ENCODE results near the gene C14orf180. TPM values are rescaled to one million over a fixed set of nuclear protein-coding genes. Genes with fewer than 3 reads are reported as not detected.

Gene C14orf180
- total RNA-seq, 2 donors from 2014 or later, result 19.4 TPM; not detected in 1

DNA sequence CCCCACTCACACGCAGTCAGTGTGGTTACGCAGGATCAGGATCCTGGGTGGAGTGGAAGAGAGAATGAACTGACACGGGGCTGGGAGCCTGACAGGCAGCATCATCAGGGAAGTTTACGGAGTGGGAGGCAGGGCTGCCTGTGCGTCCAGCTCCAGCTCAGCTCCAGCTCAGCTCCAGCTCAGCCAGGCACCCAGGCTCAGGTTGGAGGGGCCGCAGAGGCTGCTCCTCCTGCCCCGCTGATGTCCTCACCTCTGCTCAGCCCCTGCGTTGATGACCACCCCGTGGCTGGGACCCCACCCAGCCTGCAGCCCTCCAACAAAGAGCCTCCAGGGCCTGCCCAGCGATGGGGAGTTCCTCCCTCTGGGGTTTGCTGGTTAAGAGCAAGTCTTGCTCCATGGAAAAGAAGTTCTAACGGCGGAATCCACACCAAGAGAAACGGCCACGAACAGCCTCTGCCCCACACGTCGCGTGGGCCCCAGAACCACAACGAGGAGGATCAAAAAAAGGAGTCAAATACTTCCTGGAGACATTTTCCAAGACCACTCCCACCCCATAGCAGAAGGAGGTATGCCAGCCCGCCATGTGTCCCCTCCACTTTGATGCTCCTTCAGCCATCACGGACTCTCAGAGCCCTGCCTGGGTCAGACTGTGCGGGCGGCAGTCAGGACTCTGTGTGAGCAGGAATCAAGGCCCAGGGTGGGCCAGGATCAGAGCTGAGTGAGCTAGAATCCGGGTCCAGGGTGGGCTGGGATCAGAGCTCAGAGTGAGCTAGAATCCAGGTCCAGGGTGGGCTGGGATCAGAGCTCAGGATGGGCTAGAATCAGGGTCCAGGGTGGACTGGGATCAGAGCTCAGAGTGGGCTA lies 17.7 kb upstream of the C14orf180 start:
- no peak for TF ChIP-seq POLR2A (IDR thresholded peaks at IDR 0.05)
- TF ChIP-seq, protein P1, sequence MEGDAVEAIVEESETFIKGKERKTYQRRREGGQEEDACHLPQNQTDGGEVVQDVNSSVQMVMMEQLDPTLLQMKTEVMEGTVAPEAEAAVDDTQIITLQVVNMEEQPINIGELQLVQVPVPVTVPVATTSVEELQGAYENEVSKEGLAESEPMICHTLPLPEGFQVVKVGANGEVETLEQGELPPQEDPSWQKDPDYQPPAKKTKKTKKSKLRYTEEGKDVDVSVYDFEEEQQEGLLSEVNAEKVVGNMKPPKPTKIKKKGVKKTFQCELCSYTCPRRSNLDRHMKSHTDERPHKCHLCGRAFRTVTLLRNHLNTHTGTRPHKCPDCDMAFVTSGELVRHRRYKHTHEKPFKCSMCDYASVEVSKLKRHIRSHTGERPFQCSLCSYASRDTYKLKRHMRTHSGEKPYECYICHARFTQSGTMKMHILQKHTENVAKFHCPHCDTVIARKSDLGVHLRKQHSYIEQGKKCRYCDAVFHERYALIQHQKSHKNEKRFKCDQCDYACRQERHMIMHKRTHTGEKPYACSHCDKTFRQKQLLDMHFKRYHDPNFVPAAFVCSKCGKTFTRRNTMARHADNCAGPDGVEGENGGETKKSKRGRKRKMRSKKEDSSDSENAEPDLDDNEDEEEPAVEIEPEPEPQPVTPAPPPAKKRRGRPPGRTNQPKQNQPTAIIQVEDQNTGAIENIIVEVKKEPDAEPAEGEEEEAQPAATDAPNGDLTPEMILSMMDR (IDR thresholded peaks at IDR 0.05), result no peak
- DNase-seq, result no peak
- peaks cover 5% of the 10 kb centered on the region for H3K4me1 ChIP-seq
- H3K36me3 ChIP-seq (replicated peaks in 1 of 2; ENCODE audit: insufficient read depth in 1 of 2, low read depth in 2 of 2), result no peaks in the 10 kb centered on the region
- intact Hi-C loops (cut with DNase I), result loop anchor here (5.0 kb wide), 1 partner anchor 425 kb away; the partner anchor contains the start of gene KIF26A
- H3K27ac ChIP-seq, result no peak overlapping the region
- no peaks in the 10 kb centered on the region for H3K27me3 ChIP-seq
- H3K9me3 ChIP-seq, result no peaks in the 10 kb centered on the region
- H3K4me3 ChIP-seq, result no peak overlapping the region
- 58 to 67% methylated on average over 14 to 23 of the region's 23 CpGs for WGBS, 2 donors
- ATAC-seq, result no peak

DNA sequence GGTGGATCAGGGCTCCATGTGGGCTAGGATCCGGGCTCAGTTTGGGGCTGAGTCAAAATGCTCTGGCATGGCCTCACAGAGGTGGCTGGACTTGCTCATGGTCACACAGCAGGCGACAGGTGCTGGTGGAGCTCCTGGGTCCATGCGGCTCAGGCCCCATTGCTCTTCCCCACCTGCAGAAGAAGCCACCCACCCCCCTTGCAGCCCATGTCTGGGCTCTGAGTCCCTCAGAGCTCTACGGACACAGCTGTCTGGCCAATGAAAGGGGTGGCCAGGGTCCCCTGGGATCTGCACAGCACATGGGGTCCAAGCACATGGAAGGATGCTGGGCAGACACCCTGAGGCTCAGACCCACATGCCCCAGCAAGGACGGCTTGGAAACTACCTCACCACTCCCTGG lies 17.0 kb upstream of the C14orf180 start:
- Histone ChIP-seq H3K4me1 (peaks cover 5% of the 10 kb centered on the region), H3K4me3 (no peak overlapping the region), H3K27me3 (no peaks in the 10 kb centered on the region), H3K36me3 (replicated peaks in 1 of 2; ENCODE audit: insufficient read depth in 1 of 2, low read depth in 2 of 2) (no peaks in the 10 kb centered on the region), H3K27ac (no peak overlapping the region), H3K9me3 (no peaks in the 10 kb centered on the region)
- no peak for ATAC-seq
- TF ChIP-seq, protein P1 (IDR thresholded peaks at IDR 0.05), result no peak
- no peak for TF ChIP-seq POLR2A (IDR thresholded peaks at IDR 0.05)
- intact Hi-C loops (cut with DNase I), result loop anchor here (5.0 kb wide), 1 partner anchor 425 kb away; the partner anchor contains the start of gene KIF26A
- 71 to 75% methylated on average over 4 to 5 of the region's 5 CpGs for WGBS, 2 donors
- DNase-seq, result no peak

DNA sequence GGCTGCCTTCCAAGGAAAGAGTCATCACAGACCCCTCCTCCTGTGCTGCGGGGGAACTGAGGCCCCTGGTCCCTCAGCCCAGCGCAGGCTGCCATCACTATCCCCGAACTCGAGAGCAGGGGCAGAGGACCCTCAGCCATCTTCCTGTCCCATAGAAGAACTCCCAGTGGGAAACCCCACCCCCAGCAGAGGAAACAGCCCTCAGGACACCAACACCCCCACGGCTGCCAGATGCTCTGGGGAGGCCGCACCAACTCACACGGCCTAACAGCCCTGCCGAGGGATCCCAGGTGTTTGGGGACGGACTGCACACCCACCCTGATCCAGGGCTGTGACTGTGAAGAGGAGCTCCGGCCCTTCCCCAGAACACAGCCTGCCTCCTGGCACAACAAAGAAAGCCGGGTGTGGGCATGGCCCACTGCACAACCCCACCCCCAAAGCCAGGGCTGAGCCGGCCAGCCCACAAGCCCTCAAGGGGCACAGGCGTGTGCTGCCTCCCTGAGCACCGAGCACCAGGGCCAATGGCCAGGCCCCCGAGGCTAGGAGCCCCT lies 16.3 kb upstream of the C14orf180 start:
- no peak overlapping the region for H3K4me3 ChIP-seq
- no peaks in the 10 kb centered on the region for H3K27me3 ChIP-seq
- peaks cover 5% of the 10 kb centered on the region for H3K4me1 ChIP-seq
- 56% methylated on average over 15 of the region's 15 CpGs; no CpG with 5 or more reads in 1 of the 2 donors for WGBS, 2 donors
- no peak for ATAC-seq
- no peak overlapping the region for H3K27ac ChIP-seq
- no peaks in the 10 kb centered on the region for H3K36me3 ChIP-seq (replicated peaks in 1 of 2; ENCODE audit: insufficient read depth in 1 of 2, low read depth in 2 of 2)
- no peaks in the 10 kb centered on the region for H3K9me3 ChIP-seq
- no peak for DNase-seq
- intact Hi-C loops (cut with DNase I), result loop anchor here (5.0 kb wide), 1 partner anchor 426 kb away; the partner anchor contains the start of gene KIF26A
- TF ChIP-seq, protein P1 (IDR thresholded peaks at IDR 0.05), result no peak
- no peak for TF ChIP-seq POLR2A (IDR thresholded peaks at IDR 0.05)

DNA sequence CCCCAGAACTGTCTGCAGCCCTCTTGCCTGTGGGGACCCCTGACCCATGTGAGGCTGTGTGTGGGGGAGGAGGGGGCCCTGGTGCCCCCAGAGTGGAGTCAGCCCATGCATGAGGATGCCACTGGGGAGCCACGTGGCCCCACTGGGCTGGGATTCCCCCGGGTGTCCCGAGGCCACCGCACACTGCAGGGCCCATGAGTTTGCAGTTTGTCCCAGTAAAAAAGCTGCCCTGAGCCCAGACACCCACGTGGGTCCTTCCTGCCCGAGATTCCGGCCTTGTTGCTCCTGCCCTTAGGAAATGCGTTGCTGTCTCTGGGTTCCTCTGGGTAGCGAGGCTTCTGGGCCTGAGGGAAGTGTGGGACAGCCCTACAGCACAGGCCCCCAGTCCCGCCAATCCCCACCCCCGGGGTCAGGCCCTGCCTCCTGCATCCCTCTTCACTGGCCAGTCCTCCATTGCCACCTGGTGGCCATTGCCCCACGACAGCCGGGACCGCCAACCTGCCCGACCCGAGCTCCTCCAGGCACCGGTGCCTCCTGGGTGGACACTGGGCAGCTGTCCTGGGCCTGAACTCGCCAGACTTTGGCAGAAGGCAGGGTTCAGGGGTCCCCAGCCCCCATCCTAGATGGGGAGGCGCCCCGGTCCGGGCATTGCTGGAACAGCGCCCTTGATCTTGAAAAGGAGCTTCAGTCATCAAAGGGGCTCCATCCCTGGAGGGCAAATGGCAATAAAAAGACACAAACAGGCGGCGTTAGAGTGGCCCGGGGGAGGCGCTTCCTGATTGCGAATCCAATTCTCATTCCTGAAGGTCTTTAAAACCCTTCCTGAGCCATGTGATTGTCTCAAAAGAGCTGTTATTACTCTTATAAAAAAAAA lies 15.6 kb upstream of the C14orf180 start:
- Histone ChIP-seq H3K27ac (no peak overlapping the region), H3K27me3 (no peaks in the 10 kb centered on the region), H3K4me3 (no peak overlapping the region), H3K4me1 (peaks cover 5% of the 10 kb centered on the region), H3K9me3 (no peaks in the 10 kb centered on the region), H3K36me3 (replicated peaks in 1 of 2; ENCODE audit: insufficient read depth in 1 of 2, low read depth in 2 of 2) (no peaks in the 10 kb centered on the region)
- intact Hi-C loops (cut with DNase I), result loop anchor here (5.0 kb wide), 1 partner anchor 427 kb away; the partner anchor contains the start of gene KIF26A
- TF ChIP-seq POLR2A (IDR thresholded peaks at IDR 0.05), result no peak
- TF ChIP-seq, protein P1 (IDR thresholded peaks at IDR 0.05), result peak; percentile 76 to 86 (median 81)
- peak; percentile 72 for ATAC-seq
- DNase-seq, result peak; percentile 73 to 77 (median 76)
- WGBS, 2 donors, result 6 to 8% methylated on average over 7 to 27 of the region's 27 CpGs
